Measurements from ENCODE around the gene FLNB.

- TF ChIP-seq CTCF (IDR thresholded peaks at IDR 0.05; ENCODE audit: low read length), result no peak
- no peak for TF ChIP-seq EZH2phosphoT487 (IDR thresholded peaks at IDR 0.05; ENCODE audit: low read length)
- no peak for TF ChIP-seq EZH2 (optimal IDR thresholded peaks at IDR 0.05; ENCODE audit: low read depth, low read length)
Observed at GRCh38 chr3:57986261-57986660, 22.0 kb upstream of the FLNB start.
